ENCODE results near the gene GATB. TPM values are rescaled to one million over a fixed set of nuclear protein-coding genes. Genes with fewer than 3 reads are reported as not detected.

GATB gene
- total and polyA plus RNA-seq, 2 donors (not counting 3 experiments of a cell fraction or from before 2014, with no cell fraction given): 14.4 to 17.7 TPM

DNA sequence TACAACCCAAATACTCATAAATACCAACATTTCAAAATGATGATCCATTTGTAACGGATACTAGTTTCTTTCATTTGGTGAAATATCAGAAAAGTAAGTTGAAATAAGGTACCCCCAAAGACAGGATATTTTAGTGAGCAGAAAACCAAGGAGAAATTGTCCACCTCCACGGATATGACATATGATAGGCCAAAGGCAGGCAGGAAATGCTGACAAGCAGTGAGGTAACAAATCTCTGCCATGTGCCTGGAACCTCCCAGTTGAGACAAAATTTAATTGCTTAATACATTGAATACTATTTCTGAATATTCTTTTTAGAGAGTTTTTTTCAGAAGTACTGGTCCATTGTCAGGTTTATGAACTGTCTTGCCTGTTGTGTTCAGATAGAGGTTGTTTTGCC is 118.8 kb downstream of the GATB start:
- intact Hi-C loops (cut with micrococcal nuclease): no loop called here
- dilution Hi-C loops (cut with MboI; ENCODE audit: extremely low pct_ligation_motif_present, low sequenced_read_pairs): no loop called here
- H3K4me1 ChIP-seq (ENCODE audit: control insufficient read depth, extremely low read depth, insufficient read depth, low read length): no peaks in the 10 kb centered on the region
- TF ChIP-seq FOS (IDR thresholded peaks at IDR 0.05; ENCODE audit: borderline replicate concordance, insufficient read depth, low read length) (no peak), POLR2AphosphoS5 (IDR thresholded peaks at IDR 0.05; ENCODE audit: insufficient read depth, low read depth, low read length) (no peak), JUN (IDR thresholded peaks at IDR 0.05; ENCODE audit: borderline replicate concordance, insufficient read depth, insufficient read length, low read depth) (no peak), MYC (IDR thresholded peaks at IDR 0.05; ENCODE audit: low read depth, low read length) (no peak), POLR2A (IDR thresholded peaks at IDR 0.05; ENCODE audit: low read depth, low read length) (no peak), EZH2 (IDR thresholded peaks at IDR 0.05; ENCODE audit: borderline replicate concordance, low read depth, low read length, severe bottlenecking) (no peak), CTCF (IDR thresholded peaks at IDR 0.05; ENCODE audit: extremely low read depth in 1 of 2, insufficient read depth in 1 of 2, low read depth in 1 of 2, low read length in 2 of 2) (no peak), GATA2 (IDR thresholded peaks at IDR 0.05; ENCODE audit: insufficient read depth, insufficient read length, low read depth, low read length) (no peak)
- TF ChIP-seq, protein P1, sequence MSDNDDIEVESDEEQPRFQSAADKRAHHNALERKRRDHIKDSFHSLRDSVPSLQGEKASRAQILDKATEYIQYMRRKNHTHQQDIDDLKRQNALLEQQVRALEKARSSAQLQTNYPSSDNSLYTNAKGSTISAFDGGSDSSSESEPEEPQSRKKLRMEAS (IDR thresholded peaks at IDR 0.05; ENCODE audit: insufficient read depth, insufficient read length): no peak
- no peak overlapping the region for H3K4me3 ChIP-seq (replicated peaks in 1 of 3; ENCODE audit: insufficient read depth in 1 of 3, low read depth in 1 of 3, low read length in 3 of 3)
- ChIA-PET CTCF (interaction anchor here (1.5 kb wide), 1 partner anchor 16 kb away, joined by 3 read pairs; no protein-coding TSS in a partner anchor), POLR2A (no interaction called here)
- H3K79me2 ChIP-seq (ENCODE audit: control insufficient read depth, insufficient read depth, low read length): no peaks in the 10 kb centered on the region
- no peaks in the 10 kb centered on the region for H3K9me3 ChIP-seq (replicated peaks; ENCODE audit: control insufficient read depth, insufficient read depth, low read length)
- no peaks in the 10 kb centered on the region for H3K36me3 ChIP-seq (ENCODE audit: control insufficient read depth in 2 of 2, extremely low read depth in 1 of 2, insufficient read depth in 2 of 2, low read length in 2 of 2)
- no peaks in the 10 kb centered on the region for H4K20me1 ChIP-seq (replicated peaks; ENCODE audit: control insufficient read depth, extremely low read depth, insufficient read depth, low read length)
- H3K4me2 ChIP-seq (ENCODE audit: insufficient read depth, low read length): no peak overlapping the region
- no peak for DNase-seq (ENCODE audit: low read depth, low spot score)
- no peaks in the 10 kb centered on the region for H3K9me1 ChIP-seq (replicated peaks; ENCODE audit: control insufficient read depth, extremely low read depth, insufficient read depth, low read length)
- no peak overlapping the region for H3K9ac ChIP-seq (replicated peaks; ENCODE audit: extremely low read depth, insufficient read depth, low read length)
- no TSS peak for BruUV-seq (replicated peaks)
- H2AFZ ChIP-seq (ENCODE audit: low read depth, low read length): no peak overlapping the region
- no peak overlapping the region for H3K27ac ChIP-seq (ENCODE audit: insufficient read depth, low read depth, low read length)
- no peak for FAIRE-seq
- peaks cover 0 to 4% of the 10 kb centered on the region in 2 experiments for H3K27me3 ChIP-seq (ENCODE audit: control insufficient read depth in 2 of 2, insufficient read depth in 2 of 2, low read length in 2 of 2)
